ENCODE results near the gene HAPSTR1. TPM values are rescaled to one million over a fixed set of nuclear protein-coding genes. Genes with fewer than 3 reads are reported as not detected.

Gene HAPSTR1
- polyA plus RNA-seq, 1 donor (not counting 4 experiments of a cell fraction or from before 2014, with no cell fraction given), result 46.5 TPM

- Histone ChIP-seq H3K9me3 (ENCODE audit: control insufficient read depth, low read depth, low read length) (no peaks in the 10 kb centered on the region), H3K27ac (ENCODE audit: control insufficient read depth, insufficient read depth, low read length) (peak overlapping the region; percentile 88), H3K36me3 (ENCODE audit: control insufficient read depth in 2 of 2, extremely low read depth in 1 of 2, insufficient read depth in 2 of 2, low read length in 2 of 2) (peaks cover 17 to 29% of the 10 kb centered on the region in 2 experiments), H4K20me1 (ENCODE audit: control insufficient read depth, extremely low read depth, insufficient read depth, low read length) (peaks cover 43% of the 10 kb centered on the region), H3K4me1 (ENCODE audit: control insufficient read depth, extremely low read depth, insufficient read depth, low read length) (peaks cover 54% of the 10 kb centered on the region), H3K4me2 (ENCODE audit: control insufficient read depth, extremely low read depth, insufficient read depth, low read depth, low read length) (peak overlapping the region; percentile 76), H3K4me3 (ENCODE audit: control insufficient read depth in 2 of 3, extremely low read depth in 1 of 3, insufficient read depth in 2 of 3, low read depth in 1 of 3, low read length in 3 of 3) (peak overlapping the region; percentile 78 to 94 (median 91)), H3K27me3 (ENCODE audit: control insufficient read depth, extremely low read depth, insufficient read depth, low read length) (no peaks in the 10 kb centered on the region), H3K9me1 (ENCODE audit: control insufficient read depth, extremely low read depth, insufficient read depth, low read length) (no peaks in the 10 kb centered on the region), H3K79me2 (ENCODE audit: control insufficient read depth, insufficient read depth, low read length) (peaks cover 78% of the 10 kb centered on the region), H2AFZ (ENCODE audit: control insufficient read depth, low read length) (no peak overlapping the region), H3K9ac (ENCODE audit: control insufficient read depth, extremely low read depth, insufficient read depth, low read length) (peak overlapping the region; percentile 93)
- dilution Hi-C loops (cut with MboI; ENCODE audit: extremely low pct_ligation_motif_present, low sequenced_read_pairs), result no loop called here
- DNase-seq (ENCODE audit: low read depth, low spot score) (no peak), FAIRE-seq (no peak)
- no peak for TF ChIP-seq EZH2 (IDR thresholded peaks at IDR 0.05; ENCODE audit: low read length)
Measured at GRCh38 chr16:9094011-9094846, 2.8 kb downstream of the HAPSTR1 start.

GRCh38 chr16:9095171-9095570 is 3.7 kb downstream of the HAPSTR1 start:
- H3K4me1 ChIP-seq (ENCODE audit: control insufficient read depth, extremely low read depth, insufficient read depth, low read length), result peaks cover 63% of the 10 kb centered on the region
- peaks cover 17 to 39% of the 10 kb centered on the region in 2 experiments for H3K36me3 ChIP-seq (ENCODE audit: control insufficient read depth in 2 of 2, extremely low read depth in 1 of 2, insufficient read depth in 2 of 2, low read length in 2 of 2)
- peak overlapping the region; percentile 78 to 94 (median 91) for H3K4me3 ChIP-seq (ENCODE audit: control insufficient read depth in 2 of 3, extremely low read depth in 1 of 3, insufficient read depth in 2 of 3, low read depth in 1 of 3, low read length in 3 of 3)
- H3K79me2 ChIP-seq (ENCODE audit: control insufficient read depth, insufficient read depth, low read length), result peaks cover 87% of the 10 kb centered on the region
- H2AFZ ChIP-seq (ENCODE audit: control insufficient read depth, low read length), result no peak overlapping the region
- DNase-seq (ENCODE audit: low read depth, low spot score) (no peak), FAIRE-seq (no peak)
- H3K27me3 ChIP-seq (ENCODE audit: control insufficient read depth, extremely low read depth, insufficient read depth, low read length), result no peaks in the 10 kb centered on the region
- peak overlapping the region; percentile 76 for H3K4me2 ChIP-seq (ENCODE audit: control insufficient read depth, extremely low read depth, insufficient read depth, low read depth, low read length)
- no peak overlapping the region for H3K27ac ChIP-seq (ENCODE audit: control insufficient read depth, insufficient read depth, low read length)
- dilution Hi-C loops (cut with MboI; ENCODE audit: extremely low pct_ligation_motif_present, low sequenced_read_pairs), result no loop called here
- TF ChIP-seq CTCF (optimal IDR thresholded peaks at IDR 0.05 in 1 of 3, IDR thresholded peaks at IDR 0.05 in 1 of 3, conservative IDR thresholded peaks at IDR 0.05 in 1 of 3; ENCODE audit: extremely low read depth in 1 of 3, insufficient read depth in 2 of 3, low read length in 3 of 3) (no peak), EZH2 (IDR thresholded peaks at IDR 0.05; ENCODE audit: low read length) (no peak)
- no peaks in the 10 kb centered on the region for H3K9me1 ChIP-seq (ENCODE audit: control insufficient read depth, extremely low read depth, insufficient read depth, low read length)
- H3K9me3 ChIP-seq (ENCODE audit: control insufficient read depth, low read depth, low read length), result no peaks in the 10 kb centered on the region
- H3K9ac ChIP-seq (ENCODE audit: control insufficient read depth, extremely low read depth, insufficient read depth, low read length), result peak overlapping the region; percentile 93
- peaks cover 51% of the 10 kb centered on the region for H4K20me1 ChIP-seq (ENCODE audit: control insufficient read depth, extremely low read depth, insufficient read depth, low read length)
